HG03558 (cell line): ENCODE data around the gene TRIP10.
"Not testable (repeated sequence)": the region's sequence is repeated elsewhere in the genome, so short reads cannot be mapped to it uniquely, and the experiment has no call there.

Experiments used
- ATAC-seq: cut with Tn5 transposase; IDR thresholded peaks from one replicate; pipeline ENCODE4 v1.9.1; 2021; ENCODE audit warnings: moderate number of reproducible peaks; ENCODE audit not compliant: unreplicated experiment; ENCODE audit errors: extremely low read depth

Gene TRIP10

GRCh38 chr19:6738787-6739389, 592 bp upstream of the TRIP10 start:
- no peak for ATAC-seq

GRCh38 chr19:6739883-6740588, 556 bp downstream of the TRIP10 start:
- no peak for ATAC-seq

- no peak for ATAC-seq
Observed at GRCh38 chr19:6740589-6741343, 1.3 kb downstream of the TRIP10 start.

- no peak for ATAC-seq
Observed at GRCh38 chr19:6743066-6743465, 3.6 kb downstream of the TRIP10 start.

GRCh38 chr19:6743714-6744380, 4.4 kb downstream of the TRIP10 start:
- no peak for ATAC-seq

- ATAC-seq, result no peak
Observed at GRCh38 chr19:6744381-6745301, 5.2 kb downstream of the TRIP10 start.

- no peak for ATAC-seq
Observed at GRCh38 chr19:6745965-6746364, 6.5 kb downstream of the TRIP10 start.

GRCh38 chr19:6748543-6748942, 9.1 kb downstream of the TRIP10 start:
- not testable (repeated sequence) for ATAC-seq

GRCh38 chr19:6750062-6750461, 10.6 kb downstream of the TRIP10 start:
- ATAC-seq, result no peak

GRCh38 chr19:6751189-6751588, 11.7 kb downstream of the TRIP10 start:
- ATAC-seq, result no peak

GRCh38 chr19:6752256-6753177, 13.0 kb downstream of the TRIP10 start:
- ATAC-seq, result no peak

- no peak for ATAC-seq
Observed at GRCh38 chr19:6753178-6754031, 13.9 kb downstream of the TRIP10 start.

GRCh38 chr19:6754136-6754535, 14.7 kb downstream of the TRIP10 start:
- ATAC-seq, result no peak

- ATAC-seq, result no peak
Observed at GRCh38 chr19:6754653-6755463, 15.4 kb downstream of the TRIP10 start.

GRCh38 chr19:6760606-6761005, 21.1 kb downstream of the TRIP10 start:
- no peak for ATAC-seq

GRCh38 chr19:6761053-6761676, 21.7 kb downstream of the TRIP10 start:
- no peak for ATAC-seq
